Mammary epithelial cell (primary cell): ENCODE results near the gene PAOX.

ENCODE experiments used
- CTCF ChIP-seq, 2 donors: IDR thresholded peaks in 1 of 2; conservative IDR thresholded peaks in 1 of 2; 2 replicates each; pipeline ENCODE4 v1.5.1; 2011 to 2012; ENCODE audit warnings: inconsistent platforms in 2 of 2, low read length in 2 of 2, mild to moderate bottlenecking in 2 of 2, control low read depth in 1 of 2, low read depth in 1 of 2; ENCODE audit not compliant: insufficient read depth in 1 of 2; ENCODE audit errors: extremely low read depth in 1 of 2
- EZH2 ChIP-seq: IDR thresholded peaks from 2 replicates; pipeline ENCODE4 v1.6.1; 2012; ENCODE audit warnings: low read length, inconsistent platforms, borderline replicate concordance

DNA sequence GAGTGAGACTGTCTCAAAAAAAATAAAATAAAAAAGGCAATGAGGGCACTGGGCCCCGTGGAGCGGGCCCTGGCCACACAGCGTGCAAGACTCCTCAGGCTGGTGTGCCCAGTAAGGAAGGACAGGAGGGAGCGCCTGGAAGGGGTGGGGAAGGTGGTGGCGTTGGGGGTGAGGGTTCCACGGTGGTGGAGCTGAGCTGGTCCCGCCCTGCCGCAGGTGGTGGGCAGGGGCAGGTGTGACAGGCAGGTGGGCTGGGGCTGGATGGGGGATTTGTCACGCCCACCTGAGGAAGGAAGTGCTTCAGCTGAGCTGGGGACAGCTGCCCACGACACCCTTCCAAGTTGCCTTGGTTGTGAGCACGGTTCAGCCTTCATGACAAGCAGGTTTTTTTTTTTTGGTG, 32.6 kb upstream of the PAOX start:
- no peak for TF ChIP-seq CTCF (conservative IDR thresholded peaks at IDR 0.05 in 1 of 2, IDR thresholded peaks at IDR 0.05 in 1 of 2; ENCODE audit: extremely low read depth in 1 of 2, insufficient read depth in 1 of 2, low read depth in 1 of 2, low read length in 2 of 2)
- no peak for TF ChIP-seq EZH2
